GM19328 (cell line): Measurements from ENCODE around the gene TK2.
"Not testable (repeated sequence)": the region's sequence is repeated elsewhere in the genome, so short reads cannot be mapped to it uniquely, and the experiment has no call there.

Experiments
- ATAC-seq: cut with Tn5 transposase; IDR thresholded peaks from one replicate; pipeline ENCODE4 v1.9.1; 2021; ENCODE audit warnings: mild to moderate bottlenecking, moderate library complexity; ENCODE audit not compliant: unreplicated experiment

The TK2 gene

GRCh38 chr16:66521252-66521713, 28.6 kb downstream of the TK2 start:
- no peak for ATAC-seq

- no peak for ATAC-seq
Measured at GRCh38 chr16:66520406-66521170, 29.3 kb downstream of the TK2 start.

GRCh38 chr16:66519482-66520373, 30.2 kb downstream of the TK2 start:
- no peak for ATAC-seq

- no peak for ATAC-seq
Measured at GRCh38 chr16:66517586-66518263, 32.2 kb downstream of the TK2 start.

- peak; percentile 95 for ATAC-seq
Measured at GRCh38 chr16:66516808-66517585, 32.9 kb downstream of the TK2 start.

- no peak for ATAC-seq
Measured at GRCh38 chr16:66516509-66516807, 33.5 kb downstream of the TK2 start.

GRCh38 chr16:66515596-66516508, 34.1 kb downstream of the TK2 start:
- no peak for ATAC-seq

GRCh38 chr16:66514980-66515595, 34.8 kb downstream of the TK2 start:
- not testable (repeated sequence) for ATAC-seq

GRCh38 chr16:66514391-66514790, 35.5 kb downstream of the TK2 start:
- ATAC-seq, result not testable (repeated sequence)

GRCh38 chr16:66513111-66513723, 36.7 kb downstream of the TK2 start:
- no peak for ATAC-seq

- no peak for ATAC-seq
Measured at GRCh38 chr16:66512272-66513110, 37.4 kb downstream of the TK2 start.

- ATAC-seq, result no peak
Measured at GRCh38 chr16:66511602-66512271, 38.2 kb downstream of the TK2 start.

- no peak for ATAC-seq
Measured at GRCh38 chr16:66510711-66511601, 39.0 kb downstream of the TK2 start.

- no peak for ATAC-seq
Measured at GRCh38 chr16:66510298-66510697, 39.6 kb downstream of the TK2 start.

GRCh38 chr16:66509576-66509975, 40.3 kb downstream of the TK2 start:
- no peak for ATAC-seq

- no peak for ATAC-seq
Measured at GRCh38 chr16:66508914-66509496, 40.9 kb downstream of the TK2 start.
